ENCODE results near the gene DDX23.

Gene DDX23

GRCh38 chr12:48824905-48825304 is 27.1 kb downstream of the DDX23 start:
- H3K4me3 ChIP-seq (ENCODE audit: low read depth, low read length), result no peak overlapping the region
- TF ChIP-seq POLR2A (IDR thresholded peaks at IDR 0.05; ENCODE audit: extremely low read depth, insufficient read length), result no peak
- no peak for TF ChIP-seq MYC (IDR thresholded peaks at IDR 0.05; ENCODE audit: low read depth, low read length)
- no peak for DNase-seq (ENCODE audit: low read depth)

DNA sequence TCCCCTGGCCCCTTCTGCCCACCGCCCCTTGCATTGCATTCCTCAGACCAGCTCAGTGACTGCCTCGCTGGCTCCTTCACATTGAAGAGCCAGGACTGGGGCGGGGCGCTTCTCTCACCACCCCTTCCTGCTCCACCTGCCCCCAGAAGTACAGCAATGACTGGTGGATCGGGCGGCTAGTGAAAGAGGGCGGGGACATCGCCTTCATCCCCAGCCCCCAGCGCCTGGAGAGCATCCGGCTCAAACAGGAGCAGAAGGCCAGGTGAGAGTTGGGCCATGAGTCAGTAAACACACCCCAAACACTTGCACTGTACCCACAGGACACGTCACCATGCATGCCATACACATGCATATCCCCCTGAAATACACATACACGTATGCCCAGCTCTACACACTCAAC is 27.9 kb downstream of the DDX23 start:
- H3K4me3 ChIP-seq (ENCODE audit: low read depth, low read length), result no peak overlapping the region
- TF ChIP-seq CTCF (IDR thresholded peaks at IDR 0.05; ENCODE audit: low read depth, low read length) (no peak), MYC (IDR thresholded peaks at IDR 0.05; ENCODE audit: low read depth, low read length) (no peak), POLR2A (IDR thresholded peaks at IDR 0.05; ENCODE audit: extremely low read depth, insufficient read length) (no peak)
- TF ChIP-seq, protein P1, sequence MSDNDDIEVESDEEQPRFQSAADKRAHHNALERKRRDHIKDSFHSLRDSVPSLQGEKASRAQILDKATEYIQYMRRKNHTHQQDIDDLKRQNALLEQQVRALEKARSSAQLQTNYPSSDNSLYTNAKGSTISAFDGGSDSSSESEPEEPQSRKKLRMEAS (IDR thresholded peaks at IDR 0.05; ENCODE audit: low read depth, low read length), result no peak
- no peak for DNase-seq (ENCODE audit: low read depth)

- TF ChIP-seq POLR2A (IDR thresholded peaks at IDR 0.05; ENCODE audit: extremely low read depth, insufficient read length) (no peak), MYC (IDR thresholded peaks at IDR 0.05; ENCODE audit: low read depth, low read length) (no peak), CTCF (IDR thresholded peaks at IDR 0.05; ENCODE audit: low read depth, low read length) (no peak)
- TF ChIP-seq, protein P1 (IDR thresholded peaks at IDR 0.05; ENCODE audit: low read depth, low read length), result no peak
- no peak for DNase-seq (ENCODE audit: low read depth)
- no peak overlapping the region for H3K4me3 ChIP-seq (ENCODE audit: low read depth, low read length)
Observed at GRCh38 chr12:48823281-48823680, 28.7 kb downstream of the DDX23 start.

GRCh38 chr12:48822711-48823110 is 29.3 kb downstream of the DDX23 start:
- DNase-seq (ENCODE audit: low read depth), result no peak
- no peak overlapping the region for H3K4me3 ChIP-seq (ENCODE audit: low read depth, low read length)
- TF ChIP-seq POLR2A (IDR thresholded peaks at IDR 0.05; ENCODE audit: extremely low read depth, insufficient read length), result no peak
- TF ChIP-seq, protein P1 (IDR thresholded peaks at IDR 0.05; ENCODE audit: low read depth, low read length), result no peak
- TF ChIP-seq CTCF (IDR thresholded peaks at IDR 0.05; ENCODE audit: low read depth, low read length), result no peak
- no peak for TF ChIP-seq MYC (IDR thresholded peaks at IDR 0.05; ENCODE audit: low read depth, low read length)

- H3K4me3 ChIP-seq (ENCODE audit: low read depth, low read length), result no peak overlapping the region
- no peak for DNase-seq (ENCODE audit: low read depth)
- TF ChIP-seq CTCF (IDR thresholded peaks at IDR 0.05; ENCODE audit: low read depth, low read length), result no peak
- TF ChIP-seq, protein P1 (IDR thresholded peaks at IDR 0.05; ENCODE audit: low read depth, low read length), result no peak
Observed at GRCh38 chr12:48822139-48822538, 29.8 kb downstream of the DDX23 start.

DNA sequence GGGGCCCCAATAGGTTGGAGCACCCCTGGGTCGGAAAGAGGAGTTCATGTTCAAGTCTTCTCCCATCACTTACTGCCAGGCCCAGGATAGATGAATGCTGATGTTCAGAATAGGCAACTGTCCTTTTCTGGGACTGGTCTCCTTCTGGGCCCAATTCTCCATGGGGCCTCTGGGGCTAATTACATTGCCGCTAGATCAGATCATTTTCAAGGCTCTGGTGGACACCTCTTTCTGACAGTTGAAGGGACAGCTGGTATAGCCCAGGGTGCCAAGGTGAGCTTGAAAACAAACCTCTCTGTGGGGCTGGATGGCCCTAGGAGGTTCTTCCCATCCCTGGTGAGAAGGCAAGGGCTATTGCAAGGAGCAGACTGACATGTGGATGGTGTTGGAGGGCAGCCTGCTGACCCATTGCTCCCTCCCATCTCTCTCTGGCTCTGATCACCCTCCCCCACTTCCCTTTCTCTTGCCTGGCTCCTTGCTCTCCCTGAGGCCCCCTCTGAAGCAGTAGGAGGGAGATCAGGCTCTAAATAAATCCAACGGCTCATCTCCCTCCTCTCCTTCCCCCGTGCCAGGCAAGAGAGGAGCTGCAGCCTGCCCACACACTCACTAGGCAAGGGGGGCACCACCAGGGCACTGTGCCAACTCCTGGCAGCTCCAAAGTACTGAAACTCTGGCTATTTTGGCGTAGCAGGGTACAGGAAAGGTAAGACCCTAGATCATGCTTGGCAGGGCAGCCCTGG is 31.8 kb downstream of the DDX23 start:
- no peak overlapping the region for H3K4me3 ChIP-seq (ENCODE audit: low read depth, low read length)
- TF ChIP-seq, protein P1 (IDR thresholded peaks at IDR 0.05; ENCODE audit: low read depth, low read length), result no peak
- TF ChIP-seq CTCF (IDR thresholded peaks at IDR 0.05; ENCODE audit: low read depth, low read length) (no peak), MYC (IDR thresholded peaks at IDR 0.05; ENCODE audit: low read depth, low read length) (no peak), POLR2A (IDR thresholded peaks at IDR 0.05; ENCODE audit: extremely low read depth, insufficient read length) (no peak)
- no peak for DNase-seq (ENCODE audit: low read depth)

Data from NB4 (cell line).